ENCODE measurements around the gene TNFAIP2. TPM values are rescaled to one million over a fixed set of nuclear protein-coding genes. Genes with fewer than 3 reads are reported as not detected.
A peak's percentile ranks its signal among the peaks of the same experiment; 100 is the strongest.

The TNFAIP2 gene
- total RNA-seq, 1 donor from 2014 or later = 5.3 TPM

DNA sequence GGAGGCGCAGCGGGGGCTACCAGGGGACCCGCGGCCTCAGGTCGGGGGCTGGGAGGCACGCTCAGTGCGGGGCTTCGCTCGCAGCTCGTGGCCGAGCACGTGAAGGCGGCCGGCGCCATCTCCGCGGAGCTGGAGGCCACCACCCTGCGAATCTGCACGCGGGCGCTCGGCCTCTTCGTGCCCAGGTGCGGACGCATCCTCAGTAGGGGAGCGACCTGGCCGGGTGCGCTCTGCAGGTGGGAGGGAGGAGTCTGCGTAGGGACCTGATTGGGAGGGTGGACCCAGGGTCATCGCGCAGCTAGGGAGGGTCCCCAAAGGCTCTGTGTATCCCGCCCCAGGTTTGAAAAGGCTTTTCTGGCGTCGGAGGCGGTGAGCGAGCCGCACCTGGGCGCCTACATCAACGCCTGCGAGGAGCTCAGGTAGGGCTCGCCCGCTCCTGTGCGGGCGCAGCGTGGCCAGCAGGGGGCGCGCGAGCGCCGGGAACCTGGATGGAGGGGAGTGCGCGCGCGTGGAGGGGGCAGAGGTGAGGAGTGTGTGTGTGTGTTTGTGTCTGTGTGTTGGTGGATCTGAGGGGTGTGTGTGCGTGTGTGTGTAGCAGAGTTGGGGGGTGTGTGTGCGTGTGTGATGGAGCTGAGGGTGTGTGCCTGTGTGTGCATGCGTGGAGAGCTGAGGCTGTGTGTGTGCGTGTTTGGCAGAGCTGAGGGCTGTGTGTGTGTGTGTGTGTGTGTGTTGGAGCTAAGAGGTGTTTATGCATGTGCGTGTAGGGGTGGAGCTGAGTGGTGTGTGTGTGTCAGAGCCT is 18.4 kb upstream of the TNFAIP2 start:
- no peaks in the 10 kb centered on the region for H3K36me3 Mint-ChIP-seq
- Histone ChIP-seq H3K27ac (no peak overlapping the region), H4K20me1 (ENCODE audit: low read depth) (no peaks in the 10 kb centered on the region), H2AFZ (replicated peaks) (no peak overlapping the region), H3K36me3 (no peaks in the 10 kb centered on the region), H3K27me3 (peaks cover 36% of the 10 kb centered on the region), H3K79me2 (ENCODE audit: low read depth) (no peaks in the 10 kb centered on the region), H3K9ac (no peak overlapping the region), H3K4me3 (peak overlapping the region; percentile 18), H3K4me1 (peaks cover 8% of the 10 kb centered on the region), H3F3A (ENCODE audit: low read depth) (no peaks in the 10 kb centered on the region), H3K4me2 (peak overlapping the region; percentile 58), H3K9me3 (ENCODE audit: low read depth) (no peaks in the 10 kb centered on the region)
- no peaks in the 10 kb centered on the region for H3K9me3 Mint-ChIP-seq
- H3K4me3 Mint-ChIP-seq = peak overlapping the region; percentile 42
- H3K27ac Mint-ChIP-seq = peak overlapping the region; percentile 11
- H3K27me3 Mint-ChIP-seq (ENCODE audit: insufficient read depth, low read depth) = peaks cover 31% of the 10 kb centered on the region
- DNase-seq (ENCODE audit: low spot score) = peak; percentile 77
- peak; percentile 67 for TF ChIP-seq EZH2phosphoT487 (IDR thresholded peaks at IDR 0.05)
- peak; percentile 99 for TF ChIP-seq CTCF (IDR thresholded peaks at IDR 0.05)
- TF ChIP-seq EZH2 (IDR thresholded peaks at IDR 0.05) = peak; percentile 54
- H3K4me1 Mint-ChIP-seq = peaks cover 15% of the 10 kb centered on the region

GRCh38 chr14:103105580-103106150 is 17.6 kb upstream of the TNFAIP2 start:
- Histone ChIP-seq H3K4me1 (peaks cover 11% of the 10 kb centered on the region), H4K20me1 (ENCODE audit: low read depth) (no peaks in the 10 kb centered on the region), H3F3A (ENCODE audit: low read depth) (no peaks in the 10 kb centered on the region), H3K79me2 (ENCODE audit: low read depth) (no peaks in the 10 kb centered on the region), H3K9ac (no peak overlapping the region), H3K9me3 (ENCODE audit: low read depth) (no peaks in the 10 kb centered on the region), H2AFZ (replicated peaks) (no peak overlapping the region), H3K4me3 (no peak overlapping the region), H3K27ac (no peak overlapping the region), H3K4me2 (no peak overlapping the region), H3K36me3 (no peaks in the 10 kb centered on the region), H3K27me3 (peaks cover 44% of the 10 kb centered on the region)
- no peak for DNase-seq (ENCODE audit: low spot score)
- H3K36me3 Mint-ChIP-seq = no peaks in the 10 kb centered on the region
- H3K4me1 Mint-ChIP-seq = peaks cover 19% of the 10 kb centered on the region
- peaks cover 31% of the 10 kb centered on the region for H3K27me3 Mint-ChIP-seq (ENCODE audit: insufficient read depth, low read depth)
- H3K4me3 Mint-ChIP-seq = no peak overlapping the region
- H3K9me3 Mint-ChIP-seq = no peaks in the 10 kb centered on the region
- no peak for TF ChIP-seq EZH2phosphoT487 (IDR thresholded peaks at IDR 0.05)
- no peak for TF ChIP-seq CTCF (IDR thresholded peaks at IDR 0.05)
- no peak for TF ChIP-seq EZH2 (IDR thresholded peaks at IDR 0.05)
- no peak overlapping the region for H3K27ac Mint-ChIP-seq

DNA sequence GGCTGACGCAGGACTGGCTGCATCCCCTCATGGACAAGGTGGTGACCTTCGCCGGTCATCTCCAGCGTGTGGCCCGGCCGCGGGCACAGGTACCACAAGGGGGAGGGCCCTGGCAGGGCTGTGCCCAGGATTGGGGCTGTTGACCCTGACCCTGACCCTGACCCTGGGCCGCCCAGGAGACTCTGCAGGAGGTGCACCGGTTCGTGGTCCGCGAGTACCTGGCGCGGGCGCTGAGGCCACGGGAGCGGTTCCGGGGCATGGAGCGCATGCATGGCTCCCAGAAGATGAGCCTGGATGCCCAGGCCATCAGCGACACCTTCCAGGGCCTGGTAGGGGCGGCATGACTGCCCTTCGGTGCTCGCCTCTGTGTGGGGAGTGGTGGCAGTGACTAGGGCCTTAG is 15.8 kb upstream of the TNFAIP2 start:
- no peak for DNase-seq (ENCODE audit: low spot score)
- TF ChIP-seq CTCF (IDR thresholded peaks at IDR 0.05) (no peak), EZH2 (IDR thresholded peaks at IDR 0.05) (no peak)
- Mint-ChIP-seq H3K27me3 (ENCODE audit: insufficient read depth, low read depth) (peaks cover 29% of the 10 kb centered on the region), H3K4me3 (no peak overlapping the region), H3K4me1 (peaks cover 20% of the 10 kb centered on the region), H3K9me3 (no peaks in the 10 kb centered on the region), H3K36me3 (no peaks in the 10 kb centered on the region), H3K27ac (no peak overlapping the region)
- Histone ChIP-seq H3K9me3 (ENCODE audit: low read depth) (no peaks in the 10 kb centered on the region), H4K20me1 (ENCODE audit: low read depth) (no peaks in the 10 kb centered on the region), H3K4me1 (peaks cover 12% of the 10 kb centered on the region), H3K27me3 (peaks cover 42% of the 10 kb centered on the region), H3K4me2 (no peak overlapping the region), H3F3A (ENCODE audit: low read depth) (no peaks in the 10 kb centered on the region), H3K9ac (no peak overlapping the region), H2AFZ (replicated peaks) (no peak overlapping the region), H3K79me2 (ENCODE audit: low read depth) (no peaks in the 10 kb centered on the region), H3K36me3 (no peaks in the 10 kb centered on the region), H3K27ac (no peak overlapping the region), H3K4me3 (no peak overlapping the region)

Data from neural progenitor cell (in vitro differentiated cells).